GM12878 (cell line): Measurements from ENCODE around the gene ARFGAP3. TPM values are rescaled to one million over a fixed set of nuclear protein-coding genes. Genes with fewer than 3 reads are reported as not detected.

ENCODE experiments used
- ATAC-seq: fragments of 200-7000 bp; cut with Tn5 transposase; 3 replicates; pipeline ENCODE4 v1.9.1; 2020; ENCODE audit warnings: mild to moderate bottlenecking, moderate library complexity
- BruUV-seq: library from RNA; stranded (reverse); fragments of 400-500 nt; replicated peaks from 2 replicates; lab custom pipeline; 2021; lab: Mats Ljungman, UMichigan
- CTCF ChIA-PET: fragments of 300-600 bp; sonication (Branson Sonifier 250); formaldehyde crosslinking; extraction: SDS; loops from one replicate; lab custom pipeline; 2021; ENCODE audit warnings: inconsistent platforms; lab: Yijun Ruan, JAX
- POLR2A ChIA-PET: fragments of 350-600 bp; formaldehyde crosslinking; extraction: SDS; loops from one replicate; lab custom pipeline; 2021; ENCODE audit warnings: inconsistent platforms; lab: Charles Lee
- RAD21 ChIA-PET: fragments of 300-600 bp; sonication (Branson Sonifier 250); formaldehyde crosslinking; loops from one replicate; lab custom pipeline; 2023; ENCODE audit warnings: antibody characterized with exemption; ENCODE audit not compliant: unreplicated experiment; lab: Charles Lee
- SMC1A ChIA-PET: fragments of 300-600 bp; sonication (Branson Sonifier 250); formaldehyde crosslinking; loops from one replicate; lab custom pipeline; 2023; ENCODE audit not compliant: unreplicated experiment, uncharacterized antibody; lab: Charles Lee
- DNase-seq: peaks from one replicate; pipeline ENCODE4 v3.0.0-alpha.2; 2011; ENCODE audit warnings: low read depth, low spot score
- FAIRE-seq: peaks from 3 replicates; lab custom pipeline; 2011; peaks lifted over from hg19 to GRCh38; lab: Jason Lieb, UNC
- H2AFZ ChIP-seq: 2 replicates; pipeline ENCODE4 v1.6.0; 2011; ENCODE audit warnings: low read depth, low read length, control low read depth; ENCODE audit not compliant: control insufficient read depth
- H3K27ac ChIP-seq: 2 replicates; pipeline ENCODE4 v1.5.1; 2011; ENCODE audit warnings: control low read depth; ENCODE audit not compliant: control insufficient read depth, insufficient read depth
- H3K27me3 ChIP-seq, 2 experiments: replicated peaks in 1 of 2; 2 replicates each; pipeline versions ENCODE4 v1.6.0 to v1.6.1; 2011; ENCODE audit warnings: low read length in 1 of 2; ENCODE audit not compliant: control insufficient read depth in 2 of 2, insufficient read depth in 2 of 2
- H3K36me3 ChIP-seq, 2 experiments: 2 replicates each; pipeline ENCODE4 v1.5.1; 2011; ENCODE audit warnings: low read length in 1 of 2; ENCODE audit not compliant: control insufficient read depth in 2 of 2, insufficient read depth in 2 of 2
- H3K4me1 ChIP-seq: 2 replicates; pipeline ENCODE4 v1.6.1; 2011; ENCODE audit warnings: mild to moderate bottlenecking, low read length, moderate library complexity, mixed read lengths; ENCODE audit not compliant: control insufficient read depth, insufficient read depth
- H3K4me2 ChIP-seq: 2 replicates; pipeline ENCODE4 v1.6.0; 2011; ENCODE audit warnings: control low read depth; ENCODE audit not compliant: control insufficient read depth, insufficient read depth
- H3K4me3 ChIP-seq: fragments of 200-600 bp; sonication (generic); 2 replicates; pipeline ENCODE4 v1.5.1; 2016
- H3K79me2 ChIP-seq: 2 replicates; pipeline ENCODE4 v1.6.0; 2011; ENCODE audit warnings: low read length; ENCODE audit not compliant: control insufficient read depth, insufficient read depth
- H3K9ac ChIP-seq: 2 replicates; pipeline ENCODE4 v1.8.0; 2011; ENCODE audit warnings: low read length, control low read depth, mixed read lengths; ENCODE audit not compliant: control insufficient read depth, insufficient read depth
- H3K9me3 ChIP-seq: replicated peaks from 3 replicates; pipeline ENCODE4 v1.5.1; 2011; ENCODE audit warnings: mild to moderate bottlenecking, low read length; ENCODE audit not compliant: control insufficient read depth, insufficient read depth
- H4K20me1 ChIP-seq: 2 replicates; pipeline ENCODE4 v1.6.0; 2011; ENCODE audit not compliant: control insufficient read depth, insufficient read depth
- ASH2L ChIP-seq: fragments of 300-600, 200-600 bp; sonication (generic); IDR thresholded peaks from 2 replicates; pipeline ENCODE4 v1.6.1; 2017; ENCODE audit warnings: low read depth, mild to moderate bottlenecking, borderline replicate concordance
- DPF2 ChIP-seq: fragments of 450-650 bp; IDR thresholded peaks from 2 replicates; pipeline ENCODE4 v1.6.1; 2017; ENCODE audit warnings: mild to moderate bottlenecking
- EZH2 ChIP-seq: IDR thresholded peaks from 2 replicates; pipeline ENCODE4 v1.6.1; 2012; ENCODE audit warnings: low read depth, mild to moderate bottlenecking, control low read depth, inconsistent platforms, low read length, borderline replicate concordance; ENCODE audit not compliant: control insufficient read depth
- HDAC6 ChIP-seq: fragments of 200-600 bp; sonication (generic); IDR thresholded peaks from one replicate; pipeline ENCODE4 v1.8.0; 2017; ENCODE audit warnings: antibody characterized with exemption; ENCODE audit not compliant: unreplicated experiment
- PBX3 ChIP-seq: IDR thresholded peaks from 2 replicates; pipeline ENCODE4 v1.6.1; 2011; ENCODE audit warnings: mild to moderate bottlenecking, low read depth, low read length, moderate library complexity; ENCODE audit not compliant: insufficient replicate concordance
- POLR2AphosphoS2 ChIP-seq: IDR thresholded peaks from 2 replicates; pipeline ENCODE4 v1.6.1; 2011; ENCODE audit warnings: low read depth, mild to moderate bottlenecking, low read length, improper control_type of control experiment, moderate library complexity
- POLR2AphosphoS5 ChIP-seq: IDR thresholded peaks from 2 replicates; pipeline ENCODE4 v1.6.1; 2011; ENCODE audit warnings: mild to moderate bottlenecking, low read length, inconsistent platforms
- TCF12 ChIP-seq: IDR thresholded peaks from 2 replicates; pipeline ENCODE4 v1.6.1; 2011; ENCODE audit warnings: low read depth, mild to moderate bottlenecking, low read length
- YY1 ChIP-seq: IDR thresholded peaks from 2 replicates; pipeline ENCODE4 v1.6.1; 2011; ENCODE audit warnings: low read depth, mild to moderate bottlenecking, low read length
- ZBTB40 ChIP-seq: fragments of 450-650 bp; IDR thresholded peaks from 2 replicates; pipeline ENCODE4 v1.6.1; 2016; ENCODE audit warnings: mild to moderate bottlenecking, moderate library complexity, borderline replicate concordance
- ZNF622 ChIP-seq: fragments of 450-650 bp; IDR thresholded peaks from 2 replicates; pipeline ENCODE4 v1.6.1; 2017; ENCODE audit warnings: mild to moderate bottlenecking, inconsistent platforms
- ZNF687 ChIP-seq: fragments of 450-650 bp; IDR thresholded peaks from 2 replicates; pipeline ENCODE4 v1.6.1; 2017; ENCODE audit warnings: mild to moderate bottlenecking, moderate library complexity
- WGBS: methylation state at CpG from one replicate; pipeline ENCODE4 v1.1.6; 2016; ENCODE audit warnings: low lambda C conversion rate; ENCODE audit not compliant: insufficient replicate concordance, insufficient coverage; ENCODE audit errors: missing lambda C conversion rate; 5-methylcytosine and 5-hydroxymethylcytosine counted together
- in situ Hi-C: fragments of 300-500 bp; cut with MboI; formaldehyde crosslinking; loops from 9 replicates; pipeline ENCODE4 v1.14.3; 2018; ENCODE audit warnings: mixed read lengths
- intact Hi-C: fragments of 100-400 bp; cut with micrococcal nuclease; formaldehyde crosslinking; loops from one replicate; pipeline ENCODE4 v1.14.2; 2022; ENCODE audit not compliant: unreplicated experiment
- polyA plus RNA-seq, 11 experiments: library from polyadenylated mRNA; depleted of rRNA in 4 of 11; unstranded in 6 of 11; stranded (reverse) in 5 of 11; fragments of >200 nt; fragmentation: Nextera tagmentation in 4 of 11; fragmentation: Illumina TruSeq in 1 of 11; extraction: Ambion mirVana in 4 of 11; extraction: Trizol in 1 of 11; gene quantifications; 1 replicate in 1 of 11; 2 replicates in 10 of 11; pipeline versions ENCODE4 v1.2.1 to v1.2.3, GENCODE V29; 2011 to 2016; ENCODE audit warnings: inconsistent platforms in 2 of 11, missing spikeins in 2 of 11, low read depth in 1 of 11
- total RNA-seq, 4 experiments: library from RNA; depleted of rRNA in 3 of 4; stranded (reverse); fragments of >200 nt in 3 of 4; fragmentation: Illumina TruSeq in 1 of 4; extraction: Trizol in 1 of 4; gene quantifications; 2 replicates each; pipeline versions ENCODE4 v1.2.1 to v1.2.3, GENCODE V29; 2013 to 2021

The ARFGAP3 gene
- total and polyA plus RNA-seq, 10 of the 15 experiments (the other 5 are each of a cell fraction or from before 2014, with no cell fraction given), result 29.7 to 50.8 (median 39.5) TPM

GRCh38 chr22:42892571-42893316 is 35.7 kb upstream of the ARFGAP3 start:
- SMC1A ChIA-PET, result interaction anchor here (0.8 to 3.8 kb wide), 10 partner anchors 8 to 141 kb away, joined by 3 to 17 read pairs (median 4); no protein-coding TSS in a partner anchor
- Histone ChIP-seq H3K4me2 (peak overlapping the region; percentile 41; the same call in 1 of the 2 replicates), H3K36me3 (peaks cover 11 to 15% of the 10 kb centered on the region in 2 experiments), H3K27ac (peak overlapping the region; percentile 84), H3K79me2 (peaks cover 40% of the 10 kb centered on the region), H3K27me3 (no peaks in the 10 kb centered on the region), H3K4me1 (peaks cover 84% of the 10 kb centered on the region), H3K4me3 (no peak overlapping the region), H2AFZ (no peak overlapping the region), H3K9me3 (no peaks in the 10 kb centered on the region), H4K20me1 (no peaks in the 10 kb centered on the region), H3K9ac (peak overlapping the region; percentile 12; the same call in 1 of the 2 replicates)
- FAIRE-seq (no peak), ATAC-seq (peak; percentile 11), DNase-seq (no peak)
- CTCF ChIA-PET, result interaction anchor here (0.6 to 5.1 kb wide), 8 partner anchors 13 to 181 kb away, joined by 3 to 19 read pairs (median 4); no protein-coding TSS in a partner anchor
- no TSS peak for BruUV-seq
- intact Hi-C loops (no loop called here), in situ Hi-C loops (no loop called here)
- RAD21 ChIA-PET, result interaction anchor here (0.9 to 3.6 kb wide), 6 partner anchors 26 to 121 kb away, joined by 3 to 14 read pairs (median 4); no protein-coding TSS in a partner anchor
- 47% methylated on average over 10 of the region's 10 CpGs for WGBS
- POLR2A ChIA-PET, result interaction anchor here (0.6 to 2.1 kb wide), 7 partner anchors 10 to 144 kb away, joined by 3 to 7 read pairs (median 4); partner anchors contain the start of gene PACSIN2
- peak; percentile 15; the same call in 1 of the 2 replicates for TF ChIP-seq ZNF687
- no peak for TF ChIP-seq ZNF622
- no peak for TF ChIP-seq EZH2
- peak; percentile 33; the same call in 1 of the 2 replicates for TF ChIP-seq TCF12
- 0 out of 2 replicates have a peak, but pooled peaks have one; percentile 37 for TF ChIP-seq POLR2AphosphoS5
- TF ChIP-seq YY1, result 0 out of 2 replicates have a peak, but pooled peaks have one; percentile 18
- no peak for TF ChIP-seq ASH2L
- peak; percentile 72 for TF ChIP-seq ZBTB40
- no peak for TF ChIP-seq POLR2AphosphoS2
- no peak for TF ChIP-seq PBX3
- no peak for TF ChIP-seq HDAC6
- no peak for TF ChIP-seq DPF2
